Ecto neural progenitor cell (in vitro differentiated cells): ENCODE results near the gene CCL1.

ENCODE experiments used
- DNase-seq: peaks from one replicate; pipeline ENCODE4 v3.0.0-alpha.2; 2018; ENCODE audit warnings: low spot score

The CCL1 gene

DNA sequence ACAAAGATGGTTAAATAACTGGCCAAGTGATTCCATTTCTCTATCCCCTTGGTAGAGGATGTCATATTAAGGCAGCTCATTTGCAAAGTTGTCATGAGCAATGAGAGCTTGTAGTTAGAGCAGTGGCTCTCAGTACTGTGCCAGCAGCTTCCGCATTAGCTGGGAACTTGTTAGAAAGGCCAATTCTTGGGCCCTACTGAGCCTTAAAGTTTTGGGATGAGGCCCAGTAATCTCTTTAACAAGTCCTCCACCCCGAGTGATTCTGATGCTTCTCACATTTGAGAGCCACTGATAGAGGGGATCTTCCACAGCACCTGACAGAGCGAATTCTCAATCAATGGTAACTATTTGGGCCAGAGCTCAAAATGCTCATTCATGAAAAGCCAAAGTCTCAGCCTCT lies 20.2 kb upstream of the CCL1 start:
- DNase-seq = no peak

- DNase-seq = no peak
Observed at GRCh38 chr17:34382621-34383124, 19.6 kb upstream of the CCL1 start.

GRCh38 chr17:34379868-34380267 lies 16.8 kb upstream of the CCL1 start:
- DNase-seq = no peak

- DNase-seq = no peak
Observed at GRCh38 chr17:34378664-34379101, 15.7 kb upstream of the CCL1 start.

GRCh38 chr17:34377078-34377823 lies 14.2 kb upstream of the CCL1 start:
- peak; percentile 29 for DNase-seq

GRCh38 chr17:34375426-34375997 lies 12.5 kb upstream of the CCL1 start:
- DNase-seq = no peak

DNA sequence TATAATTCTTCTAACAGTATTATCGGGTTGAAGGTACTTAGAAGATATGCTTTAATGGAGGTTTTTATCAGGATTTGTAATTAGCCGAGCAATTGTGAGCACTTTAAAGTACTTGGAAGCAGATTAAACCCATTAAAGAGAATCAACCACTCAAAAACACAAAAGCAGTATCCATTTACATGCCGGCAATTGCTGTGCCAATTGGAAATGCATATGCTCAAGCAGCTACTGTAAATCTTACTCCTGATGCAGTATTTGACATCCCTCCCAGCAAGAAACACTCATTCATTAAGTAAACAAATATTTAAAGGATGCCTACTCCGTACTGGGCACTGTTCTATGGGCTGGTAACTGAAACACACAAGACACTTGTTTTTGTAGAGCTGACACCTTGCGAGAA lies 11.4 kb upstream of the CCL1 start:
- DNase-seq = no peak

- no peak for DNase-seq
Observed at GRCh38 chr17:34371405-34372100, 8.5 kb upstream of the CCL1 start.

- DNase-seq = no peak
Observed at GRCh38 chr17:34370997-34371395, 8.0 kb upstream of the CCL1 start.

DNA sequence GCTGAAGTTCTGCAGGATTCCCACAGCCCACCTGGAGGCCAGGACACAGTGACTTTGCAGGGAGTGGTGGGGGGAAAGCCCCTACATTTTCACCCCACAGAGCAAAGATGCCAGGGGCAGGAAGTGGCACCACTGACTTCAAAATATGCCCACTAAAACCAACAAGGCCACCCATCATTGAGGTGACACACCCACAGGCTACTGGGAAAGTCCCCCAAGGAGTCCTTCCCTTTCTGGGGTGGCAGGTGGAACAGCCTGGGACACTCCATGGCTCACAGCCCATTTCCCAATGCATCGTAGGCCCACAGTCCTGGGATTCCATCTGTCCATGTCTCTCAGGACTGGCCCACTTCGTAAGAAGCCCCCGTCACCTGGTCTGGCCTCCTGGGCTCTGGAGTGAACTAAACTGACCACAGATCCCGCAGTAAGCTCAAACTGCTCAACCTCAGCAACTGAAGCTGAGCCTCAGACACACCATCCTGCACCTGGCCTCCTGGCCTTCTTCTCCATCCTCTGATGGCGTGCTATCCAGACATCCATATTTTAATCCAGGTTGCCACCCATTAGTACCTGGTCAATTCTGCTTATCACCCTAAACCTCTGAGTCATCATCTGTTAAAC lies 7.5 kb upstream of the CCL1 start:
- DNase-seq = no peak

DNA sequence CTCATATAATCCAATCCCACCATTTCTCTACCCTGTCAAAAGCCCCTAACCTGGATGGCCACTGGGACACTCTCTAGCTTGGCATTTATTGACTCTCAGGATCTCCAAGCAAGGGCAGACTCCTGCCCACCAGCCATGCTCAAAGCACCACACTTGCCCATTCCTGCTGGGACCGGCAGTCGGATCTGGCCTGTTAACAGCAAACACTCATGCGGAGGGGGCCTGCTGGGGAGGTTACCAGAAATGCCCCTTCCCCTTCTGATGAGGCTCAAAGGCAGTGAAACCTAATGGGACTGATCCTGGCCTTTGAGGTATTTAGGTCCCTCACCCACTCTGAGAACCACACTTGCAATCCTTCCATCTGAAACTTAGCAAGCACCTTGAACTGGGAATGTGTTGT lies 6.5 kb upstream of the CCL1 start:
- no peak for DNase-seq

GRCh38 chr17:34368946-34369500 lies 6.0 kb upstream of the CCL1 start:
- DNase-seq = no peak

DNA sequence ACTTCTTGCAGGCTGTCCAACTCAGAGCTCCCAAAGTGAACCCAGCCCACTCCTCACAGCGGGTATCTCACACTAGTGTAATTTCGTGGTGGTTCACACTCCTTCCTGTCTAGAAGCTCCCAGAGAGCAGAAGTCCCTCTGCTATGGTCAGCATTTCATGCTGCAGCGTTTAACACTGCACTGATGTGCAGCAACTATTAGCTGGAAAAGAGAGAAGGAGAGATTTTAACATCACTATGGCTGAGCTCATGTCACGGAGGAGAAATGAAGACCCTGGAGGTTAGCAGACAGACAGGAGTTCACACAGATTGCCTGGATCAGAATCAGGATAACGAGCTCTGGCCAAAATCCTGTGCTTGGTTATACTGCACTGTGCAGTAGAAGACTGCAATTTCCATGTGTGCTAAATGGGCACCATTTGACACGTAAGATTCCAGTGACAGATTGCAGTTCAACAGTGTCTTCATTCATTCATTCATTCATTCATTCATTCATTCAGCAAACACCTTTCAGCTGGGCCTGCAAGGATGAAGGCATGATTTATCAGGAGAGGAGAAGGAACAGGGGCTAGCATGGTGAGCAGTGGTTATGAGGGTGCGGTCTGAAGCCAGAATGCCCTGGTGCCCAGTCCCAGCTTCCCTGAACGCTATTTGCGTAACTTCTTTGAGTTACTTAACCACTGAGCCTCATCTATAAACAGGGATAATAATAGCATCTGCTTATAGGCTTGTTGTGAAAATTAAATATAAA lies 5.3 kb upstream of the CCL1 start:
- no peak for DNase-seq

DNA sequence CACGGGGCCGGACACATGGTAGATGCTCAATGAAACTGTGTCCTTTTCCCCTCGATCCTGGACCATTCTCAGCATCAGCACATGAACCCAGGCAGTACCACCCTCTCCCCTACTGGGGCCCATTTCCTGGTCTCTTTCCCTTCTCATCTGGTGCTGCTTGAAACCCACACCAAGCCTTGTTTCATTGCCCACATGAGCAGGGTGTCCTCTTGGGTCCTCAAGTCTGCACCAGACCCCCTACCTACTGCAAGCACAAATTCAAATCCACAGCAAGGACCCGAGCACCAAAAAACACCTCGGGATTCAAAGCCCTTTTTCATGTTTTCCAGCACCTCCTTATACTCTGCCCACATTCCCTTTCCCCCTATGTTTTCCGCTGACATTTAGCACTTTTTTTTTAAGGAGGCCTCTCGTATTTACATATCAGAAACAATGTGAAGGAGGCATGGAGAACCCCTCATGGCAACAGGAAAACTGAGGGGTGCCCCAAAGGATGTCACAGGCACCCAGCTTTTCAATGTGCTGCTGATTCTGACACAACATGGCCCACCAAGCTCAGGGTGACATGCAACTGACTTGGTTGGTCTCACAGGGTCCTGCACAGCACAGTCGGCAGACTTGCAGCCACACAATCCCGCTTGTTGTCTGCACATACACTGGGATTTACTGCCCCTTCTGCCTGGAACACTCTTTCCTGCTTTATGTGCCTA lies 4.6 kb upstream of the CCL1 start:
- DNase-seq = no peak

DNA sequence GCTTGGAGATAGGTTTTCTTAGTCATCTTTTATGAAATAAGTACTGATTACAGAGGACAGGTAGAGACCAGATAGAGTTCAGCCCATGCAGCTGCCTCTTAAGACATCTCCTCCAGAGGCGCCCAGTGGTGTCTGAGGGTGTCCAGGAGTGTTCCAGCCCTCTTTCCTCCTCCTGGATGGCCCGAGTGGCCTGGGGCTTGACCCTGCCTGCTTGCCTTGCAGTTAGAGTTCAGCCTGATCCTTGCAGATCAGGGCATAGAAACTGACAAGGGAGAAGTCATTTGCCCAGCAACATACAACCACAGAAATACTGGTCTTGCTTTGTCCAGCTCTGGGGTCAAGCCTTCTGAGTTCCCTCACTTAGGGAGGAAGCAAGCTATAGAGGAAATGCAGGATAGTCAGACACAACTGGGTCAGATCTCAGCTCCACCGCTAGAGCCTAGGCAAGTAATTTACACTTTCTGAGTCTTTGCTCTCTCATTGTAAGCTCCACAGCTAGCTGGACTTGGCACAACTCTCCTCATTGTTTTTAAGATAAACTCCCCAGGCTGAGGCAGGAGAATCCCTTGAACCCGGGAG lies 3.6 kb upstream of the CCL1 start:
- no peak for DNase-seq

DNA sequence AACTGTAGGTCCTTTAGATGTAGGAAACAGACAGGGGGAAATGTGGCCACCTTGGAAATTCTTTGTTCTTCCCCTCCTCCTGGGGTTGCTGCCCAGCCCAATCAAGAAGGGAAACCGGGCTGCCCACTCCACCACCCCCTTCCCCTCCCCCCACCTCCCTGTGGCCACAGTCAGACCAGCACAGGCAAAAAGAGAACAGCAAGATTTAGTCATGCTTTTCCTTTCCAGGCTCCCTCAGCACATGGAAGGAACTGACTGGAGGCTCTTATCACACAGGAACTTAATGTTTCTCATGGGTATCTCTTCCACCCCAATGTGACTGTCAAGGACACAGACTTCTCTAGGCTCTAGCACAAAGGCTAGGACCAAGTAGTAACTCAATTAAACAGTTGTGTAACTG lies 3.0 kb upstream of the CCL1 start:
- DNase-seq = no peak

- no peak for DNase-seq
Observed at GRCh38 chr17:34365340-34365739, 2.3 kb upstream of the CCL1 start.

DNA sequence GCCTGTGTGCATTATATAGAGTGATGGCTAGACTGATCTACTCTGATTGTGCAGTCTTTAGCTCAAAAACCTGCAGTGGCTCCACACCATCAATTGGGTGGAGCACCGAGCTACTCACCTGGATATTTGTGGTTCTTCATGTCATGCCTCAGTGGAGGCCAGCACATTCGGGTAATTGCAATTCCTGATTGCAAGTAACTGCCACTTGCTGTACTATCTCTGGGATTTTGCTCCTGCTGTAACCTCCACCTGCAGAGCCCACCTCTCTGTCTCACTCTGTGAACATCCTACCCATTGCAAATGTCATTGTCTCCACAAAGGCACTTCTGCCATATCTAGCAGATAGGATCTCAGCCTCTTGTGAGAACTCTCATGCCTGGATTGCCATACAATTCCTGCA lies 1.7 kb upstream of the CCL1 start:
- no peak for DNase-seq

DNA sequence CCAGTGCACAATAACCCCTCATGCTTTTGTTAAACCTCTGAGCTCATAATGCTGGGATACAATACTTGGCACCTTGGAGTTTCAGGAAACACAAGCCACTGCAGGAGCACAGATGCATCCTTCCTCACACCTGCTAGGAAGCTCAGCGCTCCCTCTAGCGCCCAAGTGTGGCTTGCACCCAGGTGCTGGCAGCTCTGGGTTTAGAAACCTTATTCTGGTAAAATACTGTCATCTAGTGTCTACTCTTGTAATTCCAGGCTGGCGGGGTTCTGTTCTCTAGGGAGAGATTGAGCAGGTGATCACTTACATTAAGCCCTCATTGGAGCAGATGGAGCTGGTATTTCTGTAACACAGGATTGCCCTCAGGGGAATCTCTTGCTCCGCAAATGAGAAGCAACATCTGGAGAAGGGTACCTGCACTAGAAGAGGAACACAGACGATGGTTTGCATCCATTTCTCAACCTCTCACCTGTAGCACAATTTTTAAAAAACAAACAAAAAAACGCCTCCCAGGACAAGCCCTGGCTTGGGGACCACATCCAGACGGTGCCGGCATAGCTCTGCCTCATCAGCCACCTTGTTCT lies 1.5 kb downstream of the CCL1 start:
- DNase-seq = peak; percentile 93

- no peak for DNase-seq
Observed at GRCh38 chr17:34360601-34361270, 2.3 kb downstream of the CCL1 start.
